GM18951 (cell line): Measurements from ENCODE around the gene ADAMTS20.
"Not testable (repeated sequence)": the region's sequence is repeated elsewhere in the genome, so short reads cannot be mapped to it uniquely, and the experiment has no call there.

ENCODE experiments used
- POLR2A ChIP-seq: IDR thresholded peaks from 4 replicates; pipeline ENCODE4 v1.6.1; 2011; ENCODE audit warnings: mild to moderate bottlenecking; ENCODE audit not compliant: insufficient read length, insufficient read depth; ENCODE audit errors: extremely low read depth
- in situ Hi-C: fragments of 300-500 bp; cut with MboI; formaldehyde crosslinking; loops from one replicate; pipeline ENCODE4 v1.12.0; 2022; ENCODE audit warnings: low sequenced_read_pairs, mixed read lengths, inconsistent platforms; ENCODE audit not compliant: unreplicated experiment

The ADAMTS20 gene

DNA sequence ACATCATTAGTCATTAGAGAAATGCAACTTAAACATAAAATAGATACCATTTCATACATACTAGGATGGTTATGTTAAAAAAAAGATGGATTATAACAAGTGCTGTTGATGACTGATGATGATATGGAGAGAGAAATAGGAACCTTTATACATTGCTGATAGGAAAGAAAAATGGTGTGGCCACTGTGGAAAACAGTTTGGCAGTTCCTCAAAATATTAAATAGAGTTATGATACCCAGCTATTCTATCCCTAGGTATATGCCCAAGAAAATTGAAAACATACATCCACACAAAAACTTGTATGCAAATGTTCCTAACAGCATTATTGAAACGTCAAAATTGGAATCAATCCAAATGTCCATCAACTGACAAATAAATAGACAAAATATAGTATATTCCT lies 170.1 kb downstream of the ADAMTS20 start:
- no peak for TF ChIP-seq POLR2A
- in situ Hi-C loops, result no loop called here

- TF ChIP-seq POLR2A, result no peak
- in situ Hi-C loops, result no loop called here
Observed at GRCh38 chr12:43378448-43378847, 173.6 kb downstream of the ADAMTS20 start.

DNA sequence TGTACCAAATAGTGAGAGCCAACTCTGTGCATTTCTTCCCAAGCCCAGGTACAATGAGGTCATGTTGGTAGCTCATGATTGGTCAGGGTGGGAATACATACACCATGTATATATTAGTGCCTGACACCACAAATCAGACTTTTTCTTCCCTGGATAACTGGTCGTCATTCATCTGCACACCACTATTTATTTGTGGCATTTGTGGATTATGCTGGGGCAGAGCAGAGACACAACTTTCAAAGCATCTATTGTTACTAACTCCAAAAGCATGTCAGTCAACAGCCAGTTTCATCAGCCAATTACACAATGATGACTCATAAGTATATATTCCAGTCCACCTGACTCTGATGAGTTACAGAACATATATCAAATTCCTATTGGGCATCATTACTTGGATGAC lies 181.7 kb downstream of the ADAMTS20 start:
- in situ Hi-C loops, result no loop called here
- TF ChIP-seq POLR2A, result no peak

- no peak for TF ChIP-seq POLR2A
- in situ Hi-C loops, result no loop called here
Observed at GRCh38 chr12:43362910-43363694, 188.9 kb downstream of the ADAMTS20 start.

DNA sequence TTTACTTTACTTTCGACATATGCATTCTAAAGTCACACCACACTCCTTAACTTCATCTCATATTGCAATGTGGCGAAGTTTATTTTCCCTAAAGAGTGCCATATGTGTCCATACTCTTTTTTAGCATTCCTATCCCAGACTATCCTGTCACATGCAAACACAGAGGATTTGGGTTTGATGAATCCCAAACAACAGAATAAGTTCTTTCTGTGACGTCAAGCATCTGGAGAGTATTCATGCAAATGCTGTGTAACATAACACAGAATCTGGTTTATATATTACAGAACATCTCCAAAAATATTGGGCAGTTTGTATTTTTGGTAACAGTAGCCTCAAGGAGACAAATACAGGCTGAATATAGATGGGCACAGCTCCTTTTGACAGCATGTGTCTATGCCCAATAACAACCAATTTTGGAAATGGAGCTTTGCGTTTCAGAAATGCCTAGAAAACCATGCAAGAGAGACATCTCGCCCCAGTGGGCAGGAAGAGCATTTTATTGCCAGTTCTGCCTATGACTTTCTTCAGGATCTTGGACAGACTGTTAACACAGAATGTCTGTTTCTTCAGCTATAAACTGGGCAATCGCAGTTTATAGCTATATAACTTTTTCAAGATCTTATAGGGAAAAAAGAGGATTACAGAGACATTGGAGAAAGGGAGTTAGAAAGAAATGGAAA lies 190.8 kb downstream of the ADAMTS20 start:
- no peak for TF ChIP-seq POLR2A
- in situ Hi-C loops, result no loop called here

GRCh38 chr12:43360001-43360400 lies 192.0 kb downstream of the ADAMTS20 start:
- in situ Hi-C loops, result not testable (repeated sequence)

GRCh38 chr12:43357141-43357540 lies 194.9 kb downstream of the ADAMTS20 start:
- no peak for TF ChIP-seq POLR2A

GRCh38 chr12:43352001-43352400 lies 200.0 kb downstream of the ADAMTS20 start:
- in situ Hi-C loops, result no loop called here
- no peak for TF ChIP-seq POLR2A

More at GRCh38 chr12:43357141-43357540, 194.9 kb downstream of the ADAMTS20 start:
- in situ Hi-C loops, result no loop called here

GRCh38 chr12:43349863-43350262 lies 202.1 kb downstream of the ADAMTS20 start:
- in situ Hi-C loops, result loop anchor here (25.0 kb wide), 1 partner anchor 863 kb away; no protein-coding TSS in a partner anchor
- TF ChIP-seq POLR2A, result no peak

DNA sequence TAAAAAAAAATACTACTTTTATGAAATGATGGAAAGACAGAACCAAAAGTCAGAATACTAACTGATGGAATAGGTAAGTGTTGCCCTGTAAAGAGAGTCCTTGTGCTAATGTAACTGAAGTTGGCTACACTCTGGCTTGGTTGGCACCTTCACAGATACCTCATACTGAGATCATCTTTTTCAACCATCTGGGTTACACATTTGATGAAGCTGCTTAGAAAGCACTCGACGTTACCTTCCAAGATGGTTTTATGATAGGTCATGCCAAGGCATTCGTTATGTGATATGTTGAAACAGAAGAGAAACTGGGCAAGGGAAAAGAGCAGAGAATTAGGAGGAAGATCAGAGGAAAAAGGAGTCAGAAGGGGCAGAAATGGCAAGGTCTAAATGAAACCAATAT lies 203.8 kb downstream of the ADAMTS20 start:
- in situ Hi-C loops, result loop anchor here (25.0 kb wide), 1 partner anchor 861 kb away; no protein-coding TSS in a partner anchor
- no peak for TF ChIP-seq POLR2A

DNA sequence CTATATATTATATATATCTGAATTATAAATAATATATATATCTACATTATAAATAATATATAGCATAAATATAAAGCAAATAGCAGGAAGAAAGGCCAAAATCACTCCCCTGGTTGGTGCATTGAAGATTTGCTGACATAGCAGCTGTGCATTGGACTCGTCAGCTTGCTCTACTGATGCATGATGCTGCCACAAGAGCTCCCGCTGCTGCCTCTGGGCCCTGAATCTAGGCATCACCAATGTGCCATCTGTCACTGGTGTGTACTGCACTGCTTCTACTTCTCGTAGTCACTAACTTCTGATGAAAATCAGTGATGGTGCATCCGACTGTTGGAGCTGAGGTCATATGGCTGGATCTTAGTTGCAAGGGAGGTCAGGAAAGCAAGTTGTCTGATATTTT lies 205.0 kb downstream of the ADAMTS20 start:
- in situ Hi-C loops, result loop anchor here (25.0 kb wide), 1 partner anchor 860 kb away; no protein-coding TSS in a partner anchor
- TF ChIP-seq POLR2A, result no peak

DNA sequence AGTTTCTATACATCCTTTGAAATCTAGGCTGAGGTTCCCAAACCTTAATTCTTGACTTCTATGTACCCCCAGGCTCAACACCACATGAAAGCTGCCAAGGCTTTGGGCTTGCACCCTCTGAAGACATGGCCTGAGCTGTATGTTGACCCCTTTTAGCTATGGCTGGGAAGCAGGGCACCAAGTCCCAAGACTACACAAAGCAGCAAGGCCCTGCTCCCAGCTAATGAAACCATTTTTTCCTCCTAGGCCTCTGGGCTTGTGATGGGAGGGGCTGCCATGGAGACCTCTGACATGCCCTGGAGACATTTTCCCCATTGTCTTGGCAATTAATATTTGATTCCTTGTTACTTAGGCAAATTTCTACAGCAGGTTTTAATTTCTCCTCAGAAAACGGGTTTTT lies 207.0 kb downstream of the ADAMTS20 start:
- no peak for TF ChIP-seq POLR2A
- in situ Hi-C loops, result loop anchor here (25.0 kb wide), 1 partner anchor 858 kb away; no protein-coding TSS in a partner anchor

DNA sequence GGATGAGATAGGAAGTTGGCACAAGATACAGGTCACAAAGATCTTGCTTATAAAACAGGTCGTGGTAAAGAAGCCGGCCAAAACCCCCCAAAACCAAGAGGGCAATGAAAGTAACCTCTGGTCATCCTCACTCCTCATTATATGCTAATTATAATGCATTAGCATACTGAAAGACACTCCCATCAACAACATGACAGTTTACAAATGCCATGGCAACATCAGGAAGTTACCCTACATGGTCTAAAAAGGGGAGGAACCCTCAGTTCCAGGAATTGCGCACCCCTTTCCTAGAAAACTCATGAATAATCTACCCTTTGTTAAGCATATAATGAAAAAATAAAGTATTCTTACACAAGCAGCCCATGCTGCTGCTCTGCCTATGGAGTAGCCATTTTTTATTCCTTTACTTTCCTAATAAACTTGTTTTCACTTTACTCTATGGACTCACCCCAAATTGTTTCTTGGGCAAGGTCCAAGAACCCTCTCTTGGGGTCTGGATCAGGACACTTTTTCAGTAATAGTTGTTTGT lies 210.2 kb downstream of the ADAMTS20 start:
- in situ Hi-C loops, result loop anchor here (25.0 kb wide), 1 partner anchor 855 kb away; no protein-coding TSS in a partner anchor
